GM10847 (cell line): Measurements from ENCODE around the gene BIRC7.

Experiments used
- POLR2A ChIP-seq: IDR thresholded peaks from 2 replicates; pipeline ENCODE4 v1.6.1; 2011; ENCODE audit not compliant: insufficient read length; ENCODE audit errors: extremely low read depth

The BIRC7 gene

GRCh38 chr20:63218701-63219446 is 16.8 kb upstream of the BIRC7 start:
- no peak for TF ChIP-seq POLR2A

- TF ChIP-seq POLR2A, result no peak
These were observed 16.3 kb upstream of the BIRC7 start for GRCh38 chr20:63219447-63219821.

- no peak for TF ChIP-seq POLR2A
These were observed 15.7 kb upstream of the BIRC7 start for GRCh38 chr20:63219866-63220521.

GRCh38 chr20:63220696-63221399 is 14.9 kb upstream of the BIRC7 start:
- TF ChIP-seq POLR2A, result no peak

- no peak for TF ChIP-seq POLR2A
These were observed 13.2 kb upstream of the BIRC7 start for GRCh38 chr20:63222541-63222940.

GRCh38 chr20:63223121-63223825 is 12.4 kb upstream of the BIRC7 start:
- TF ChIP-seq POLR2A, result no peak

- no peak for TF ChIP-seq POLR2A
These were observed 11.9 kb upstream of the BIRC7 start for GRCh38 chr20:63223826-63224207.

- TF ChIP-seq POLR2A, result no peak
These were observed 11.2 kb upstream of the BIRC7 start for GRCh38 chr20:63224412-63225081.

- TF ChIP-seq POLR2A, result no peak
These were observed 10.6 kb upstream of the BIRC7 start for GRCh38 chr20:63225082-63225454.

GRCh38 chr20:63226042-63226943 is 9.4 kb upstream of the BIRC7 start:
- no peak for TF ChIP-seq POLR2A

- no peak for TF ChIP-seq POLR2A
These were observed 8.4 kb upstream of the BIRC7 start for GRCh38 chr20:63227260-63227659.

GRCh38 chr20:63228806-63229205 is 6.9 kb upstream of the BIRC7 start:
- TF ChIP-seq POLR2A, result no peak

- no peak for TF ChIP-seq POLR2A
These were observed 4.9 kb upstream of the BIRC7 start for GRCh38 chr20:63230800-63231268.
